GM12801 (cell line): ENCODE results near the gene EDA.

ENCODE experiments used
- TF ChIP-seq, protein P1 (sequence below): IDR thresholded peaks from one replicate; pipeline ENCODE4 v1.5.1; 2011; ENCODE audit warnings: control low read depth; ENCODE audit not compliant: insufficient read length; ENCODE audit errors: extremely low read depth

Gene EDA

GRCh38 chrX:70009970-70010369, 394.1 kb downstream of the EDA start:
- TF ChIP-seq, protein P1, sequence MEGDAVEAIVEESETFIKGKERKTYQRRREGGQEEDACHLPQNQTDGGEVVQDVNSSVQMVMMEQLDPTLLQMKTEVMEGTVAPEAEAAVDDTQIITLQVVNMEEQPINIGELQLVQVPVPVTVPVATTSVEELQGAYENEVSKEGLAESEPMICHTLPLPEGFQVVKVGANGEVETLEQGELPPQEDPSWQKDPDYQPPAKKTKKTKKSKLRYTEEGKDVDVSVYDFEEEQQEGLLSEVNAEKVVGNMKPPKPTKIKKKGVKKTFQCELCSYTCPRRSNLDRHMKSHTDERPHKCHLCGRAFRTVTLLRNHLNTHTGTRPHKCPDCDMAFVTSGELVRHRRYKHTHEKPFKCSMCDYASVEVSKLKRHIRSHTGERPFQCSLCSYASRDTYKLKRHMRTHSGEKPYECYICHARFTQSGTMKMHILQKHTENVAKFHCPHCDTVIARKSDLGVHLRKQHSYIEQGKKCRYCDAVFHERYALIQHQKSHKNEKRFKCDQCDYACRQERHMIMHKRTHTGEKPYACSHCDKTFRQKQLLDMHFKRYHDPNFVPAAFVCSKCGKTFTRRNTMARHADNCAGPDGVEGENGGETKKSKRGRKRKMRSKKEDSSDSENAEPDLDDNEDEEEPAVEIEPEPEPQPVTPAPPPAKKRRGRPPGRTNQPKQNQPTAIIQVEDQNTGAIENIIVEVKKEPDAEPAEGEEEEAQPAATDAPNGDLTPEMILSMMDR = no peak

GRCh38 chrX:70012756-70013155, 396.8 kb downstream of the EDA start:
- TF ChIP-seq, protein P1 = no peak

GRCh38 chrX:70013466-70014381, 397.8 kb downstream of the EDA start:
- TF ChIP-seq, protein P1 = no peak

DNA sequence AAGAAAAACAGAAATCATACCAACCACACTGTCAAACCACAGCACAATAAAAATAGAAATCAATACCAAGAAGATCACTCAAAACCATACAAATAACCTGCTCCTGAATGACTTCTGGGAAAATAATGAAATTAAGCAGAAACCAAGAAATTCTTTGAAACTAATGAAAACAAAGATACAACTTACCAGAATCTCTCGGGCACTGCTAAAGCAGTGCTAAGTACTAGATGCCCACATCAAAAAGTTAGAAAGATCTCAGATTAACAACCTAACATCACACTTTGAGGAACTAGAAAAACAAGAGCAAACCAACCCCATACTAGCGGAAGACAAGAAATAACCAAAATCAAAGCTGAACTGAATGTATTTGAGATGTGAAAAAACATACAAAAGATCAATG, 400.6 kb downstream of the EDA start:
- TF ChIP-seq, protein P1 = no peak

DNA sequence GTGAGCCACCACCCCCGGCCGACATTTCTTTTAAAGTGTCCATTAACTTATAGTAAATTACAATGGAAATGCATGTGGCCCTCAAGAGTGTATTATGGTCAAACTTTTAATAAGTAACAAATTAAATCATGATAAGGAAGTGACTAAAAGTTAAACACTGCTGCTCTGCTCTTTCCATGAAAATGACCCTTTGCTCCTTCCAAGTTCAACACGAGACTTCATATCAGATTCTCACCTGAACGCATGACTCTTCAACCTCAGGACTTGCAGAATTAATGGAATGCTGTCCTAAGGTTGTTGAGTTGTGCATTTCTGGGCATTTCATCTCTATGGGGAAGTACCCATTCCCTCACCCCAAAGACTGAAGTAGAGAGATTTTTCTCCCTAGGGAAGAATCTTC, 406.7 kb downstream of the EDA start:
- TF ChIP-seq, protein P1 = no peak

GRCh38 chrX:70025464-70025863, 409.6 kb downstream of the EDA start:
- TF ChIP-seq, protein P1 = no peak

DNA sequence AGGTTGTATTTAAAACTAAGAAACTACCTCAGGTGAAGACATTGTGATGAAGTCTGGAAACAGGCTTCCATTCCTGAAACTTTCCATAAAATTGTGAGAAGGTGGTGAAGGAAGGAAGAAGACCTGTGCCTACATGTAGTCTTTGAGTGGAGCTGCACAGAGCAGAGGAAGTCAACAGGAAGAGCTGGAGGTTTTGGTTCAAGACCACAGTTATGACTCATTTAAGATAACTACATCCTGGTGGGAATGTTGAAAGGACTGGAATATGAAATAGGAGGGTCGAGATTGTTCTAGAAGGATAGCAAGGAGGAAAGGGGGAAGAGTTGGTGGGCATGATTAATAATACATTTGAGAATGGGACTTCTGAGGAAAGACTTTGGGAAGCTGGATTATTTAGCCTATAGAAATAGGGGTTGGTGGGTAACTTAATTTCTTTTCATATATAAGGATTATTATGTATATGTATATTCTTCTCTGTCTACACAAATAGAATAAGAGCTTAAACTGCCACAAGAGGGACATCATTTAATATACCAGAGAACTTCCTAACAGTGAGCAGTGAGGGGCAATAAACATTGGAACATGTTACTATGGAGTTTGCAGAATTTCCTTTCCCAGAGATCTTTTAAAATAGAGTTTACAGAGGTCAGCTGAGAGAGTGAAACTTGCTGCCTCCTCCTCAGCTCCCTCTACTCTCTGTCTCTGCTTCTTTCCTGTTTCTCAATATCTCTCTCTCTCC, 410.4 kb downstream of the EDA start:
- TF ChIP-seq, protein P1 = no peak
